ENCODE measurements around the gene NR4A1. TPM values are rescaled to one million over a fixed set of nuclear protein-coding genes. Genes with fewer than 3 reads are reported as not detected.
A peak's percentile ranks its signal among the peaks of the same experiment; 100 is the strongest.

The NR4A1 gene
- total and polyA plus RNA-seq, 2 of the 13 experiments (the other 11 are each of a cell fraction or from before 2014, with no cell fraction given): 5.7 to 15.2 TPM

GRCh38 chr12:52010152-52010622 is 41.1 kb upstream of the NR4A1 start (continued):
- TF ChIP-seq BHLHE40 (IDR thresholded peaks at IDR 0.05; ENCODE audit: low read length) (peak; percentile 14; the same call in 1 of the 2 replicates), ZNF660 (CRISPR knock-in tag; IDR thresholded peaks at IDR 0.05; ENCODE audit: borderline replicate concordance, low read depth) (no peak), ZBTB14 (CRISPR knock-in tag; IDR thresholded peaks at IDR 0.05) (no peak), CEBPB (IDR thresholded peaks at IDR 0.05; ENCODE audit: borderline replicate concordance, low read depth, low read length) (no peak), HCFC1 (IDR thresholded peaks at IDR 0.05; ENCODE audit: low read depth, low read length) (no peak), NR1H2 (CRISPR knock-in tag; IDR thresholded peaks at IDR 0.05; ENCODE audit: borderline replicate concordance, low read depth) (no peak), TMF1 (CRISPR knock-in tag; IDR thresholded peaks at IDR 0.05; ENCODE audit: low read depth) (no peak), ZNF775 (CRISPR knock-in tag; IDR thresholded peaks at IDR 0.05; ENCODE audit: borderline replicate concordance) (no peak), SOX6 (IDR thresholded peaks at IDR 0.05) (no peak), SOX6 (CRISPR knock-in tag; IDR thresholded peaks at IDR 0.05) (peak; percentile 41), ZNF552 (CRISPR knock-in tag; IDR thresholded peaks at IDR 0.05; ENCODE audit: borderline replicate concordance) (no peak), DR1 (CRISPR knock-in tag; IDR thresholded peaks at IDR 0.05) (0 out of 2 replicates have a peak, but pooled peaks have one; percentile 8), ZEB1 (IDR thresholded peaks at IDR 0.05; ENCODE audit: insufficient replicate concordance, low read depth) (no peak), ETS1 (CRISPR knock-in tag; IDR thresholded peaks at IDR 0.05) (no peak), TEAD3 (CRISPR knock-in tag; optimal IDR thresholded peaks at IDR 0.05; ENCODE audit: borderline replicate concordance) (peak; percentile 50), KDM4B (CRISPR knock-in tag; IDR thresholded peaks at IDR 0.05) (no peak), ZFP62 (CRISPR knock-in tag; IDR thresholded peaks at IDR 0.05) (no peak), STAT5B (CRISPR knock-in tag; IDR thresholded peaks at IDR 0.05) (no peak), ZNF710 (CRISPR knock-in tag; IDR thresholded peaks at IDR 0.05; ENCODE audit: borderline replicate concordance) (no peak), ZNF878 (CRISPR knock-in tag; IDR thresholded peaks at IDR 0.05) (no peak), NCOA2 (CRISPR knock-in tag; IDR thresholded peaks at IDR 0.05) (0 out of 2 replicates have a peak, but pooled peaks have one; percentile 33), GATA4 (IDR thresholded peaks at IDR 0.05; ENCODE audit: borderline replicate concordance, low read depth) (no peak)
- TF ChIP-seq, protein P1, sequence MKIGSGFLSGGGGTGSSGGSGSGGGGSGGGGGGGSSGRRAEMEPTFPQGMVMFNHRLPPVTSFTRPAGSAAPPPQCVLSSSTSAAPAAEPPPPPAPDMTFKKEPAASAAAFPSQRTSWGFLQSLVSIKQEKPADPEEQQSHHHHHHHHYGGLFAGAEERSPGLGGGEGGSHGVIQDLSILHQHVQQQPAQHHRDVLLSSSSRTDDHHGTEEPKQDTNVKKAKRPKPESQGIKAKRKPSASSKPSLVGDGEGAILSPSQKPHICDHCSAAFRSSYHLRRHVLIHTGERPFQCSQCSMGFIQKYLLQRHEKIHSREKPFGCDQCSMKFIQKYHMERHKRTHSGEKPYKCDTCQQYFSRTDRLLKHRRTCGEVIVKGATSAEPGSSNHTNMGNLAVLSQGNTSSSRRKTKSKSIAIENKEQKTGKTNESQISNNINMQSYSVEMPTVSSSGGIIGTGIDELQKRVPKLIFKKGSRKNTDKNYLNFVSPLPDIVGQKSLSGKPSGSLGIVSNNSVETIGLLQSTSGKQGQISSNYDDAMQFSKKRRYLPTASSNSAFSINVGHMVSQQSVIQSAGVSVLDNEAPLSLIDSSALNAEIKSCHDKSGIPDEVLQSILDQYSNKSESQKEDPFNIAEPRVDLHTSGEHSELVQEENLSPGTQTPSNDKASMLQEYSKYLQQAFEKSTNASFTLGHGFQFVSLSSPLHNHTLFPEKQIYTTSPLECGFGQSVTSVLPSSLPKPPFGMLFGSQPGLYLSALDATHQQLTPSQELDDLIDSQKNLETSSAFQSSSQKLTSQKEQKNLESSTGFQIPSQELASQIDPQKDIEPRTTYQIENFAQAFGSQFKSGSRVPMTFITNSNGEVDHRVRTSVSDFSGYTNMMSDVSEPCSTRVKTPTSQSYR (CRISPR knock-in tag; IDR thresholded peaks at IDR 0.05; ENCODE audit: borderline replicate concordance): peak; percentile 94

All from HepG2 (cell line).